ENCODE results near the gene SLC12A9.

Gene SLC12A9

DNA sequence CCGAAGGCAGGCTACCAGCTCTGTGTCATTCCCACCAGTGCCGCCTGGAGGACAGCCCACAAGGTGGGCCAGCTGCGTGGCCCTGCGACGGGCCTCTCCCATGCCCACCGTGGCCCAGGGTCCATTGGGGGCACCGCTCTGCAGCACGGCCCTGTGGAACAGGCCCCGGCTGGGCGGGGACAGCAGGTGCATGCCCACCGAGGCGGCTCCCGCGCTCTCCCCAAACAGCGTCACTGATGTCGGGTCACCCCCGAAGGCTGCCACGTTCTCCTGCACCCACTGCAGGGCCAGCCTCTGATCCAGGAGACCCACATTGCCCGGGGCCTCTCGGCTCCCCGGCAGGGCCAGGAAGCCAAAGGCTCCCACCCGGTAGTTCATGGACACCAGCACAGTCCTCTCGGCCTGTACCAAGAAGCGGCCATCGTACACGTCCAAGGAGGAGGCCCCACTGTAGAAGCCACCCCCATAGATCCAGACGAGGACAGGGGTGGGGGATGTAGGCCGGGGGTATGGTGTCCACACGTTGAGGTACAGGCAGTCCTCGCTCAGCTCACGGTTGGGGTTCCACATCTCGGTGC is 40.9 kb downstream of the SLC12A9 start:
- TF ChIP-seq, protein P1, sequence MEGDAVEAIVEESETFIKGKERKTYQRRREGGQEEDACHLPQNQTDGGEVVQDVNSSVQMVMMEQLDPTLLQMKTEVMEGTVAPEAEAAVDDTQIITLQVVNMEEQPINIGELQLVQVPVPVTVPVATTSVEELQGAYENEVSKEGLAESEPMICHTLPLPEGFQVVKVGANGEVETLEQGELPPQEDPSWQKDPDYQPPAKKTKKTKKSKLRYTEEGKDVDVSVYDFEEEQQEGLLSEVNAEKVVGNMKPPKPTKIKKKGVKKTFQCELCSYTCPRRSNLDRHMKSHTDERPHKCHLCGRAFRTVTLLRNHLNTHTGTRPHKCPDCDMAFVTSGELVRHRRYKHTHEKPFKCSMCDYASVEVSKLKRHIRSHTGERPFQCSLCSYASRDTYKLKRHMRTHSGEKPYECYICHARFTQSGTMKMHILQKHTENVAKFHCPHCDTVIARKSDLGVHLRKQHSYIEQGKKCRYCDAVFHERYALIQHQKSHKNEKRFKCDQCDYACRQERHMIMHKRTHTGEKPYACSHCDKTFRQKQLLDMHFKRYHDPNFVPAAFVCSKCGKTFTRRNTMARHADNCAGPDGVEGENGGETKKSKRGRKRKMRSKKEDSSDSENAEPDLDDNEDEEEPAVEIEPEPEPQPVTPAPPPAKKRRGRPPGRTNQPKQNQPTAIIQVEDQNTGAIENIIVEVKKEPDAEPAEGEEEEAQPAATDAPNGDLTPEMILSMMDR (IDR thresholded peaks at IDR 0.05; ENCODE audit: low read length, missing control alignments): no peak
- H3K4me3 ChIP-seq (replicated peaks; ENCODE audit: low read depth, low read length): no peak overlapping the region

DNA sequence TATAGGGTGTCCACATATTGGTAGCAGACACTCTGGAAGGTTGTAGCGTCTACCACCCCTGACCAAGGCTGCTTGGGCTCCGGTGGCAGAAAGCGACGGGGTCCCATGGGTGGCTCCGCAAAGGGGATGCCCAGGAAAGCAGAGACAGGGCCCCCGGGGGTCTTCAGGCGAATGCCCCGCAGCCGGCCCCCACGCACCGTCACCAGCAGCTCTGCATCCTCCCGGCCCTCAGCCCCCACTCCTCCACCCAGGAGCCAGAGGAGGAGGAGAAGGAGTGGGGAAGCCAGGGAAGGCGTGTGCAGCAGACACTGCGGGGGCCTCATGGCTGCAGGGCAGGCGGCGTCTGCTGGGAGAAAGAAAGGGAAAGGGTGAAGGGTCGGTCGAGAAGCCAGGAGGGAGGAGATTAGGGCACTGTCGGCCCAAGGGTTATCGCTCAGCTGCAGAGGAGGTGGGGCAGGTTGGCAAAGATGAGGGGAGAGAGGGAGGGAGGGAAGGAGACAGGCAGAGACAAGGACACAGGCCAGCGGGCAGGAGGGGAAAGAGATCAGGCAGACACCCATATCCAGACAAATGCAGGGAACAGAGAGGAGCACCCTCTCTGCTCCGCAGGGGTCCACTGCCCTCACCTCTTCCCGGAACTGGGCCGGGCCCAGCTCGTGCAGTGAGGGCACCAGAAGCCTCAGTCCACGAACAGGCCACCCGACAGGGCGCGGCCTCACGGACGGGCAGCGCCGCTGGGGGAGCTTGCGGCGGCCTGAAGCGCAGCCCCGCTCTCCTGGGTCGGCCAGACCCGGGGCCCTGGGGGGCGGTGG is 41.6 kb downstream of the SLC12A9 start:
- TF ChIP-seq, protein P1 (IDR thresholded peaks at IDR 0.05; ENCODE audit: low read length, missing control alignments): no peak
- peak overlapping the region; percentile 51 for H3K4me3 ChIP-seq (replicated peaks; ENCODE audit: low read depth, low read length)
- DNase-seq (ENCODE audit: low read depth): no peak

More for the DNA sequence above, 40.9 kb downstream of the SLC12A9 start:
- no peak for DNase-seq (ENCODE audit: low read depth)

DNA sequence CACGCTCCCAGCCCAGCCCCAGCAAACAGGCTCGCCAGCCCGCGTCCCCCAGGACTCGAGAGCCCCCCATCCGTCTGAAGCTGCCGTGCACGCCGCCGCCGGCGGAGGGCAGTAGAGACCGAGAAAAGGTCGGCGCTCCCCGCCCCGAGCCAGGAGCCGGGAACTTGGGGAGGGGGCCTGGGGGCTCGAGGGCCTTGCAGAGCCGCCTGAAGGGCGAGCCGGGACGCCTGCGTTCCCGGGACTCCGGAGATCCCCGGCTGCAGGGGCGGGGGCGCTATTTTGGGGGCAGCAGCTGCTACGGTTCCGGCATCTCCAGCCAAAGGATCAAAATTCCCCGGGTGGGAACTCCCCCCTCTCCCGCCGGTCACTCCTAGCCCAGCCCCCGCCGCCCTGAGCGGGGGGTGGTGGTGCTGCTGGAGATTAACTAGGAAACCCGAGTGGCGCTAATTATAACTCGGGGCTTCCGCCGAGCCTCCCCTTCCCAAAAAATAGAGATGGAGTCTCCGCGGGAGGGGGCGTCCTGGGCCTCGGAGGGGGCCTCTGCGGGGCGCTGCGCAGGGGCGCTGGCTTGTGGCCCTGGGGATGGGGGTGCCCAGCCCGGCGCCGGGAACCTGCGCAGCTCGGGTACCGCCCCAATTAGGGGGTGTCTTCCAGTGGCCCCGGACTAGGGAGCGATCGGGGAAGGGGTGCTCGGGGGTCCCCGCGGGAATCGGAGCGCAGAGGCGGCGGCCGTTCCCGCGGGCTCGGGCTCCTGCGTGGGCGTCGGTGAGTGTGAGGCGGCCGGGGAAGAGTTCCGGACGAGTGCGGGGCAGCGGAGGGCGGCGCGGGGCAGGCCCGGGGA is 42.6 kb downstream of the SLC12A9 start:
- no peak for DNase-seq (ENCODE audit: low read depth)
- peak overlapping the region; percentile 51 for H3K4me3 ChIP-seq (replicated peaks; ENCODE audit: low read depth, low read length)
- TF ChIP-seq, protein P1 (IDR thresholded peaks at IDR 0.05; ENCODE audit: low read length, missing control alignments): peak; percentile 66

DNA sequence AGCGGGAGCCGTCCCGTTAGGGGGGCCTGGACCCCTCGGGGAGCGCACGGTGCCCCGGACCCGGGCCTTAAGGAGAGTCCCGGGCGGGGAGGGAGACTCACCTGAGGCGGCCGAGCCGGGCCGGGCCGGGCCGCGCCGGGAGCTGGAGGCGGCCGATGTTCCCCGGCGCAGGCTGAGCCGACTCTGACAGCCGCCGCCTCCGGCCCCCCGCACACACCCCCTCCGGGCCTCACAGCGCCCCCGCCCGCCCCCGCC is 43.1 kb downstream of the SLC12A9 start, which contains the start of gene ACHE:
Gene ACHE (minus strand): TSS at position 188 of the 255 bp plus-strand sequence. CDS start 1,656 bp downstream, outside the sequence.
- TF ChIP-seq, protein P1 (IDR thresholded peaks at IDR 0.05; ENCODE audit: low read length, missing control alignments): no peak
- no peak for DNase-seq (ENCODE audit: low read depth)
- H3K4me3 ChIP-seq (replicated peaks; ENCODE audit: low read depth, low read length): peak within 1 kb of the TSS; percentile 51

DNA sequence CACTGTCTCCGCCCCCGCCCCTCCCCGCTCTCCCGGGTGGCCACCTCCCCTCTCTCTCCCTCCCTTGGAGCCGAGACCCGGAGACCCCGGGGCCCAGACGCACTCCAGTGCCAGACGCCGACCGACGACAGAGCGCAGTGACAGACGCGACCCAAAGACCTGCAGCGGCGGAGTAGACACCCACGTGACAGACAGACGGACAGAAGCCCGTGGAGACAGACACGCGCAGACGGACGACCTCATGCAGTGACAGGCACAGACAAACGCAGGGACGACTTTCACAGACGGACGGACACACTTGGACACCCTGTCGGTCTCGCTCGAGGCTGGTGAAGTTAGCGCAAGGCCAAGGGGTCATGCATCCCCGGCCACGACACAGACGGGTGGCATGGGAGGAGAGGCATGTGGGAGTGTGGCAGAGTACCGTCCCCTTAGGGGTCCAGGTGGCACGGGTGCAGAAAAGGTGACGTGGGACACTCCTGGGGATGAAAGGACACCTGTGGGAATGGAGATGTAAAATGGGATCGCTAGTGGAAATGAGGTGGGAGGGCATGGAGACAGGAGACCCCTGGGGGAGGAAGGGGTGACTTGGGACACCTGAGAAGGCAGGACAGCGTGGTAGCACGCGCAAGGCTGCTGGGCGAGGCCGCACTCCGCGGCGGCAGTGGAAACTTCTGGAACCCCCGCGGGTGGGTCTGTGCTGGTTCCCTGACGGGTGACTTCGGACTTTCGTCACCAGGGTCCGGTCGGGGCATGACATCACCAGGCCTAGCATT is 43.6 kb downstream of the SLC12A9 start:
- no peak overlapping the region for H3K4me3 ChIP-seq (replicated peaks; ENCODE audit: low read depth, low read length)
- DNase-seq (ENCODE audit: low read depth): no peak
- TF ChIP-seq, protein P1 (IDR thresholded peaks at IDR 0.05; ENCODE audit: low read length, missing control alignments): no peak
